ENCODE results near the gene MORF4L1.
"Not testable (repeated sequence)": the region's sequence is repeated elsewhere in the genome, so short reads cannot be mapped to it uniquely, and the experiment has no call there.

Gene MORF4L1

DNA sequence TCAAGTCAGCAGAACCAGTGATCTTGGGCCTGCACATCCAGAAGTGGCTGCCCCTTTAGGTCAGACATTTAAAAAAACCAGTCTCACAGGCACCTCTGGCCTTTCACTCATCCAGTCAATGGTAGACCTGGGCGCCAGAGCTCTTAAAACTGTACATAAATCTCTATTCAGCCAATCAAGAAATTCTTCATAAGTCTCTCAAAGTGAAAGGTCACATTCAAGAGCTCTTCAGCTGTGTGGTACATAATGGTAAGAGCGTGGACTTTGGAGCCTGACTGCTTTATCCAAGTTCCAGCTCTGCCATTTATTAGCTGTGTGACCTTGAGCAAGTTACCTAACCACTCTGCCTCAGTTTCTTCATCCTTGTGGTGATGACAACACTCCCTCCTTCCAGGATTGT is 22.3 kb upstream of the MORF4L1 start:
- TF ChIP-seq, protein P1, sequence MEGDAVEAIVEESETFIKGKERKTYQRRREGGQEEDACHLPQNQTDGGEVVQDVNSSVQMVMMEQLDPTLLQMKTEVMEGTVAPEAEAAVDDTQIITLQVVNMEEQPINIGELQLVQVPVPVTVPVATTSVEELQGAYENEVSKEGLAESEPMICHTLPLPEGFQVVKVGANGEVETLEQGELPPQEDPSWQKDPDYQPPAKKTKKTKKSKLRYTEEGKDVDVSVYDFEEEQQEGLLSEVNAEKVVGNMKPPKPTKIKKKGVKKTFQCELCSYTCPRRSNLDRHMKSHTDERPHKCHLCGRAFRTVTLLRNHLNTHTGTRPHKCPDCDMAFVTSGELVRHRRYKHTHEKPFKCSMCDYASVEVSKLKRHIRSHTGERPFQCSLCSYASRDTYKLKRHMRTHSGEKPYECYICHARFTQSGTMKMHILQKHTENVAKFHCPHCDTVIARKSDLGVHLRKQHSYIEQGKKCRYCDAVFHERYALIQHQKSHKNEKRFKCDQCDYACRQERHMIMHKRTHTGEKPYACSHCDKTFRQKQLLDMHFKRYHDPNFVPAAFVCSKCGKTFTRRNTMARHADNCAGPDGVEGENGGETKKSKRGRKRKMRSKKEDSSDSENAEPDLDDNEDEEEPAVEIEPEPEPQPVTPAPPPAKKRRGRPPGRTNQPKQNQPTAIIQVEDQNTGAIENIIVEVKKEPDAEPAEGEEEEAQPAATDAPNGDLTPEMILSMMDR (IDR thresholded peaks at IDR 0.05; ENCODE audit: control insufficient read depth, extremely low read depth, insufficient read depth): no peak
- no peak overlapping the region for H3K4me3 ChIP-seq (ENCODE audit: low read depth, low read length)
- DNase-seq (ENCODE audit: low read depth): no peak

GRCh38 chr15:78850941-78851755 is 21.5 kb upstream of the MORF4L1 start:
- no peak for DNase-seq (ENCODE audit: low read depth)
- TF ChIP-seq, protein P1 (IDR thresholded peaks at IDR 0.05; ENCODE audit: control insufficient read depth, extremely low read depth, insufficient read depth): no peak
- H3K4me3 ChIP-seq (ENCODE audit: low read depth, low read length): no peak overlapping the region

DNA sequence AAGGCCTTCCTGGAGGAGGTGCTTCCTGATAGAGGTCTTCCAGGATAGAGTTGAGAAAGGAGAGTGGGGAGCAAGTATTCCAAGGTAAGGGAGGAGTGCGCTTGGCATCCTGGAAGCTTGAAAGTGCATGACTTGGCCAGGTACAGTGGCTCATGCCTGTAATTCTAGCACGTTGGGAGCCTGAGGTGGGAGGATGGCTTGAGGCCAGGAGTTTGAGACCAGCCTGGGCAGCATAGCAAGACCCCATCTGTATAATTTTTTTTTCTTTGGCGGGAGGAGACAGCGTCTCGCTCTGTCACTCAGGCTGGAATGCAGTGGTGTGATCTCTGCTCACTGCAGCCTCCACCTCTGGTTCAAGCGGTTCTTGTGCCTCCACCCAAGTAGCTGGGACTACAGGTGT is 19.2 kb upstream of the MORF4L1 start:
- DNase-seq (ENCODE audit: low read depth): no peak
- no peak overlapping the region for H3K4me3 ChIP-seq (ENCODE audit: low read depth, low read length)

GRCh38 chr15:78854833-78855372 is 17.8 kb upstream of the MORF4L1 start:
- DNase-seq (ENCODE audit: low read depth): no peak
- TF ChIP-seq, protein P1 (IDR thresholded peaks at IDR 0.05; ENCODE audit: control insufficient read depth, extremely low read depth, insufficient read depth): no peak
- no peak overlapping the region for H3K4me3 ChIP-seq (ENCODE audit: low read depth, low read length)

More for the DNA sequence above, 19.2 kb upstream of the MORF4L1 start:
- TF ChIP-seq, protein P1 (IDR thresholded peaks at IDR 0.05; ENCODE audit: control insufficient read depth, extremely low read depth, insufficient read depth): no peak

- TF ChIP-seq, protein P1 (IDR thresholded peaks at IDR 0.05; ENCODE audit: control insufficient read depth, extremely low read depth, insufficient read depth): no peak
- no peak for DNase-seq (ENCODE audit: low read depth)
Measured at GRCh38 chr15:78855746-78856145, 16.9 kb upstream of the MORF4L1 start.

DNA sequence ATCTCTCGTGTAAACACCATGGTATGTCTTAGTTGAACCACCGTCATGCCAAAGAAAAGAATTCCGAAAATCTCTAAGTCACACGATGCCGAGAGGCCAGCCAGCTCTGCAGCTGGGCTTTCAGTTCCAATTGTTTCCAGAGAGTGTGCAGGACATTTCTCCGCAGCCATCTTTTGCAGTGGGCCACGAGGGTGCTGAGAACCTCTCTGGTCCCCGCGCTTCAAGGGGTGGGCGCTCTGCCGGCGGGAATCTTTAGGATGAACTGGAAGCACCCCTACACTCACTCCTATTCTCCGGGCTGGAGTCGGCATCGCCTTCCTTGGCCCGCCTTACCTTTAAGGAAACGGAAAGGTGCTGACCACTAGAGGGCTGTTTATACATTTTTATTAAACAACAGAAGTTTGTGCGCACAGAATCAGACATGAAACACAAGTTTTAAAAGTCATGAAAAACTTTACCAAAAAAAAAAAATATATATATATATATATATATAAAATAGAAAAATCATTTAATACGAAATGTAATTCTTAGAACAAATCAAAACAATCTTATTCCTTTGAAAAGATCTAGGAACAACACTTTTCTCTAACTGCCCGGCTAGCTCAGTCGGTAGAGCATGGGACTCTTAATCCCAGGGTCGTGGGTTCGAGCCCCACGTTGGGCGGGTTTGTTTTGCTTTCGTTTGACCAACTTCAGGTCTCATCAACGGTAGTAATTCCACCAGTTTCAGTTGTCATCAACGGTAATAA is 12.5 kb upstream of the MORF4L1 start:
- TF ChIP-seq, protein P1 (IDR thresholded peaks at IDR 0.05; ENCODE audit: control insufficient read depth, extremely low read depth, insufficient read depth): peak; percentile 53
- H3K4me3 ChIP-seq (ENCODE audit: low read depth, low read length): peak overlapping the region; percentile 55
- peak; percentile 70 for DNase-seq (ENCODE audit: low read depth)

More at GRCh38 chr15:78855746-78856145, 16.9 kb upstream of the MORF4L1 start:
- H3K4me3 ChIP-seq (ENCODE audit: low read depth, low read length): no peak overlapping the region

GRCh38 chr15:78865585-78865984 is 7.1 kb upstream of the MORF4L1 start:
- not testable (repeated sequence) for H3K4me3 ChIP-seq (ENCODE audit: low read depth, low read length)

DNA sequence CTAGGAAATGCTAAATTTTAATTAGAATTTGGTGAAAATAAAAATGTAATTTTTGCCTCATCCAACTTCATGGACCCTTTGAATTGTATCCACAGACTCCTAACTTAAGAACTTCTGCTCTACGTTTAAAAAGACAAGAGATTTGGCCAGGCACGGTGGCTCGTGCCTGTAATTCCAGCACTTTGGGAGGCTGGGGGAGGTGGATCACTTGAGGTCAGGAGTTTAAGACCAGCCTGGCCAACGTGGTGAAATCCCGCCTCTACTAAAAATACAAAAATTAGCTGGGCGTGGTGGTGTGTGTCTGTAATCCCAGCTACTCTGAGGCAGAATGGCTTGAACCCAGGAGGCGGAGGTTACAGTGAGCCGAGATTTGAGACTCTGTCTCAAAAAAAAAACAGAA is 6.7 kb upstream of the MORF4L1 start:
- H3K4me3 ChIP-seq (ENCODE audit: low read depth, low read length): not testable (repeated sequence)

More at GRCh38 chr15:78865585-78865984, 7.1 kb upstream of the MORF4L1 start:
- DNase-seq (ENCODE audit: low read depth): not testable (repeated sequence)

More for the DNA sequence above, 6.7 kb upstream of the MORF4L1 start:
- DNase-seq (ENCODE audit: low read depth): not testable (repeated sequence)
